Neuronal stem cell (in vitro differentiated cells): ENCODE data around the gene JSRP1.

ENCODE experiments used
- DNase-seq: peaks from one replicate; pipeline ENCODE4 v3.0.0-alpha.2; 2013; ENCODE audit warnings: low spot score
- H2AFZ ChIP-seq: one replicate; pipeline ENCODE4 v1.6.1; 2013; ENCODE audit warnings: mild to moderate bottlenecking, low read length, inconsistent platforms
- H2AK5ac ChIP-seq: 2 replicates; pipeline ENCODE4 v1.6.1; 2013; ENCODE audit warnings: low read depth, mild to moderate bottlenecking, inconsistent platforms, low read length, moderate library complexity, mixed read lengths
- H2BK120ac ChIP-seq: 2 replicates; pipeline ENCODE4 v1.6.1; 2013; ENCODE audit warnings: low read depth, mild to moderate bottlenecking, inconsistent platforms, low read length, moderate library complexity, mixed read lengths
- H2BK12ac ChIP-seq: one replicate; pipeline ENCODE4 v1.6.1; 2013; ENCODE audit warnings: low read length, inconsistent platforms
- H2BK15ac ChIP-seq: 2 replicates; pipeline ENCODE4 v1.6.1; 2013; ENCODE audit warnings: mild to moderate bottlenecking, low read length, inconsistent platforms, mixed read lengths
- H2BK5ac ChIP-seq: one replicate; pipeline ENCODE4 v1.6.1; 2013; ENCODE audit warnings: inconsistent platforms, mild to moderate bottlenecking, low read length, moderate library complexity
- H3K14ac ChIP-seq: one replicate; pipeline ENCODE4 v1.6.1; 2013; ENCODE audit warnings: low read length, inconsistent platforms
- H3K18ac ChIP-seq: 2 replicates; pipeline ENCODE4 v1.6.1; 2013; ENCODE audit warnings: low read length, inconsistent platforms
- H3K23ac ChIP-seq: 2 replicates; pipeline ENCODE4 v1.6.1; 2013; ENCODE audit warnings: low read depth, mild to moderate bottlenecking, mixed read lengths, low read length, inconsistent platforms; ENCODE audit not compliant: poor library complexity
- H3K27ac ChIP-seq: replicated peaks from 3 replicates; pipeline ENCODE4 v1.5.1; 2013; ENCODE audit warnings: low read length, inconsistent platforms
- H3K27me3 ChIP-seq, 3 experiments: 2 replicates each; pipeline ENCODE4 v1.6.1; 2013; ENCODE audit warnings: low read length in 3 of 3, mild to moderate bottlenecking in 2 of 3, inconsistent platforms in 1 of 3, low read depth in 1 of 3, mixed read lengths in 1 of 3, moderate library complexity in 1 of 3; ENCODE audit not compliant: control insufficient read depth in 3 of 3, insufficient read depth in 3 of 3
- H3K36me3 ChIP-seq, 2 donors: replicated peaks in 1 of 2; 2 replicates each; pipeline ENCODE4 v1.6.1; 2013; ENCODE audit warnings: low read length in 2 of 2; ENCODE audit not compliant: control insufficient read depth in 2 of 2, insufficient read depth in 2 of 2
- H3K4ac ChIP-seq: 2 replicates; pipeline ENCODE4 v1.6.1; 2013; ENCODE audit warnings: inconsistent platforms, mild to moderate bottlenecking, low read length, moderate library complexity
- H3K4me1 ChIP-seq, 2 donors: 1 replicate in 1 of 2; 2 replicates in 1 of 2; pipeline ENCODE4 v1.6.1; 2013; ENCODE audit warnings: low read length in 2 of 2, low read depth in 1 of 2; ENCODE audit not compliant: control insufficient read depth in 2 of 2, insufficient read depth in 1 of 2
- H3K4me2 ChIP-seq: one replicate; pipeline ENCODE4 v1.6.1; 2013; ENCODE audit warnings: mild to moderate bottlenecking, low read length, inconsistent platforms; ENCODE audit not compliant: insufficient read depth, poor library complexity, severe bottlenecking
- H3K4me3 ChIP-seq, 2 donors: 2 replicates each; pipeline ENCODE4 v1.5.1; 2013; ENCODE audit warnings: low read length in 2 of 2, mild to moderate bottlenecking in 2 of 2, inconsistent platforms in 1 of 2, moderate library complexity in 1 of 2
- H3K79me1 ChIP-seq: one replicate; pipeline ENCODE4 v1.6.1; 2013; ENCODE audit warnings: low read depth, mild to moderate bottlenecking, inconsistent platforms, low read length, moderate library complexity
- H3K9ac ChIP-seq: one replicate; pipeline ENCODE4 v1.6.1; 2013; ENCODE audit warnings: mild to moderate bottlenecking, low read depth, low read length, inconsistent platforms; ENCODE audit not compliant: poor library complexity
- H3K9me3 ChIP-seq, 2 donors: replicated peaks in 1 of 2; 2 replicates each; pipeline versions ENCODE3 to v1.6.1; 2013; ENCODE audit warnings: low read length in 2 of 2, mild to moderate bottlenecking in 2 of 2, inconsistent platforms in 1 of 2, low read depth in 1 of 2, mixed read lengths in 1 of 2, moderate library complexity in 1 of 2; ENCODE audit not compliant: control insufficient read depth in 2 of 2, insufficient read depth in 1 of 2
- H4K8ac ChIP-seq: one replicate; pipeline ENCODE4 v1.6.1; 2013; ENCODE audit warnings: low read depth, mild to moderate bottlenecking, inconsistent platforms, low read length, moderate library complexity
- H4K91ac ChIP-seq: one replicate; pipeline ENCODE4 v1.6.1; 2013; ENCODE audit warnings: low read length, low read depth, mild to moderate bottlenecking, inconsistent platforms; ENCODE audit not compliant: poor library complexity
- WGBS, 2 donors: extraction: QIAGEN DNeasy Blood & Tissue Kit; methylation state at CpG; one replicate each; pipeline ENCODE4 v1.1.7; 2013; ENCODE audit warnings: missing lambda C conversion rate in 2 of 2, mixed read lengths in 1 of 2; ENCODE audit not compliant: insufficient read length in 2 of 2, insufficient replicate concordance in 1 of 2; ENCODE audit errors: extremely low coverage in 2 of 2; 5-methylcytosine and 5-hydroxymethylcytosine counted together

JSRP1 gene

GRCh38 chr19:2286402-2287140 is 30.4 kb upstream of the JSRP1 start:
- no peak overlapping the region for H4K91ac ChIP-seq
- no CpG with 5 or more reads among the region's 20 CpGs for WGBS, 2 donors
- peak overlapping the region; percentile 63 for H2AK5ac ChIP-seq
- H3K4me1 ChIP-seq = peaks cover 8 to 17% of the 10 kb centered on the region in 2 donors
- peak overlapping the region; percentile 41 for H2BK12ac ChIP-seq
- no peak overlapping the region for H3K4me2 ChIP-seq
- H2AFZ ChIP-seq = no peak overlapping the region
- no peak overlapping the region for H2BK15ac ChIP-seq
- H3K79me1 ChIP-seq = peaks cover 3% of the 10 kb centered on the region
- no peak overlapping the region for H3K27ac ChIP-seq
- no peak overlapping the region for H3K9ac ChIP-seq
- H3K4me3 ChIP-seq = no peak overlapping the region
- H3K27me3 ChIP-seq = peaks cover 32 to 69% (median 35%) of the 10 kb centered on the region in 3 experiments
- H3K4ac ChIP-seq = no peak overlapping the region
- H3K9me3 ChIP-seq = peaks cover 0 to 2% of the 10 kb centered on the region in 2 donors
- no peaks in the 10 kb centered on the region for H3K36me3 ChIP-seq
- peak overlapping the region; percentile 56 for H3K14ac ChIP-seq
- no peak overlapping the region for H3K23ac ChIP-seq
- no peak overlapping the region for H2BK5ac ChIP-seq
- H3K18ac ChIP-seq = no peak overlapping the region
- DNase-seq = no peak
- H2BK120ac ChIP-seq = no peak overlapping the region
- no peak overlapping the region for H4K8ac ChIP-seq

GRCh38 chr19:2283835-2284507 is 27.8 kb upstream of the JSRP1 start:
- Histone ChIP-seq H3K18ac (no peak overlapping the region), H3K27ac (no peak overlapping the region), H2BK5ac (no peak overlapping the region), H4K8ac (no peak overlapping the region), H3K4me1 (peaks cover 3 to 8% of the 10 kb centered on the region in 2 donors), H3K4ac (no peak overlapping the region), H3K36me3 (no peaks in the 10 kb centered on the region), H3K4me3 (no peak overlapping the region), H3K27me3 (peaks cover 9 to 44% (median 13%) of the 10 kb centered on the region in 3 experiments), H2BK12ac (no peak overlapping the region), H3K9me3 (no peaks in the 10 kb centered on the region), H3K23ac (no peak overlapping the region), H2BK15ac (no peak overlapping the region), H3K14ac (no peak overlapping the region), H2AFZ (no peak overlapping the region), H4K91ac (no peak overlapping the region), H2AK5ac (no peak overlapping the region), H3K9ac (no peak overlapping the region), H2BK120ac (no peak overlapping the region), H3K79me1 (peaks cover 1% of the 10 kb centered on the region), H3K4me2 (no peak overlapping the region)
- no CpG with 5 or more reads among the region's 8 CpGs for WGBS, 2 donors
- no peak for DNase-seq

GRCh38 chr19:2282862-2283237 is 26.6 kb upstream of the JSRP1 start:
- no peak overlapping the region for H3K18ac ChIP-seq
- H2AK5ac ChIP-seq = no peak overlapping the region
- H3K14ac ChIP-seq = no peak overlapping the region
- H2BK120ac ChIP-seq = no peak overlapping the region
- H3K27ac ChIP-seq = no peak overlapping the region
- H4K91ac ChIP-seq = no peak overlapping the region
- no peak overlapping the region for H3K23ac ChIP-seq
- no peaks in the 10 kb centered on the region for H3K36me3 ChIP-seq
- no peak overlapping the region for H2BK12ac ChIP-seq
- no peak overlapping the region for H3K4me3 ChIP-seq
- H2BK15ac ChIP-seq = no peak overlapping the region
- H3K79me1 ChIP-seq = peaks cover 1% of the 10 kb centered on the region
- peaks cover 1 to 32% (median 1%) of the 10 kb centered on the region in 3 experiments for H3K27me3 ChIP-seq
- H3K4me2 ChIP-seq = no peak overlapping the region
- peak overlapping the region; percentile 84 for H2AFZ ChIP-seq
- H3K9me3 ChIP-seq = no peaks in the 10 kb centered on the region
- peak overlapping the region; percentile 17 for H4K8ac ChIP-seq
- whole genome bisulfite sequencing, 2 donors = no CpG with 5 or more reads among the region's 11 CpGs
- no peak overlapping the region for H3K4ac ChIP-seq
- H2BK5ac ChIP-seq = no peak overlapping the region
- H3K4me1 ChIP-seq = peaks cover 3 to 8% of the 10 kb centered on the region in 2 donors
- no peak overlapping the region for H3K9ac ChIP-seq
- no peak for DNase-seq
